ENCODE data around the gene FZD10.

Gene FZD10

GRCh38 chr12:130162267-130162666, at the start of gene FZD10:
Gene FZD10, plus strand, starts transcription at chr12:130162464. Its CDS starts 479 bp downstream, at chr12:130162943.
- H3K9ac ChIP-seq (ENCODE audit: low read length) = no peak within 1 kb of the TSS
- no peaks in the 10 kb centered on the region for H3K4me1 ChIP-seq (ENCODE audit: insufficient read depth, low read length, severe bottlenecking)
- H3K4me2 ChIP-seq (ENCODE audit: low read length) = no peak within 1 kb of the TSS
- no peaks in the 10 kb centered on the region for H3K36me3 ChIP-seq (ENCODE audit: insufficient read depth, low read length)
- H3K27me3 ChIP-seq (ENCODE audit: insufficient read depth, low read length) = no peaks in the 10 kb centered on the region
- H4K20me1 ChIP-seq (ENCODE audit: insufficient read depth, low read length) = no peaks in the 10 kb centered on the region
- H3F3A ChIP-seq (ENCODE audit: insufficient read depth, low read length) = no peaks in the 10 kb centered on the region
- H3K79me2 ChIP-seq (ENCODE audit: insufficient read depth, low read length) = no peaks in the 10 kb centered on the region
- TF ChIP-seq EZH2 (IDR thresholded peaks at IDR 0.05; ENCODE audit: borderline replicate concordance, low read length) = no peak
- no peak within 1 kb of the TSS for H3K4me3 ChIP-seq (ENCODE audit: low read depth, low read length, poor library complexity, severe bottlenecking)
- no peak within 1 kb of the TSS for H3K27ac ChIP-seq (ENCODE audit: low read depth, low read length, poor library complexity, severe bottlenecking)
- H2AFZ ChIP-seq (ENCODE audit: low read length) = no peak within 1 kb of the TSS
- H3K9me3 ChIP-seq (ENCODE audit: low read length) = no peaks in the 10 kb centered on the region
- H3K9me2 ChIP-seq (ENCODE audit: low read depth, low read length) = no peaks in the 10 kb centered on the region

GRCh38 chr12:130114952-130115351, 47.3 kb upstream of the FZD10 start:
- Histone ChIP-seq H3K9ac (ENCODE audit: low read length) (no peak overlapping the region), H3K79me2 (ENCODE audit: insufficient read depth, low read length) (no peaks in the 10 kb centered on the region), H3K9me3 (ENCODE audit: low read length) (no peaks in the 10 kb centered on the region), H4K20me1 (ENCODE audit: insufficient read depth, low read length) (no peaks in the 10 kb centered on the region), H3K27ac (ENCODE audit: low read depth, low read length, poor library complexity, severe bottlenecking) (no peak overlapping the region), H3K4me2 (ENCODE audit: low read length) (no peak overlapping the region), H3K9me2 (ENCODE audit: low read depth, low read length) (no peaks in the 10 kb centered on the region), H3F3A (ENCODE audit: insufficient read depth, low read length) (no peaks in the 10 kb centered on the region), H2AFZ (ENCODE audit: low read length) (no peak overlapping the region), H3K4me1 (ENCODE audit: insufficient read depth, low read length, severe bottlenecking) (no peaks in the 10 kb centered on the region), H3K4me3 (ENCODE audit: low read depth, low read length, poor library complexity, severe bottlenecking) (no peak overlapping the region), H3K27me3 (ENCODE audit: insufficient read depth, low read length) (0 out of 2 replicates have a peak, but pooled peaks cover 5% of the 10 kb centered on the region), H3K36me3 (ENCODE audit: insufficient read depth, low read length) (no peaks in the 10 kb centered on the region)
- no peak for TF ChIP-seq EZH2 (IDR thresholded peaks at IDR 0.05; ENCODE audit: borderline replicate concordance, low read length)
- TF ChIP-seq CTCF (IDR thresholded peaks at IDR 0.05; ENCODE audit: low read length) = no peak

GRCh38 chr12:130115646-130116045, 46.6 kb upstream of the FZD10 start:
- H3K4me1 ChIP-seq (ENCODE audit: insufficient read depth, low read length, severe bottlenecking) = no peaks in the 10 kb centered on the region
- H3K4me3 ChIP-seq (ENCODE audit: low read depth, low read length, poor library complexity, severe bottlenecking) = no peak overlapping the region
- H3F3A ChIP-seq (ENCODE audit: insufficient read depth, low read length) = no peaks in the 10 kb centered on the region
- no peak overlapping the region for H3K4me2 ChIP-seq (ENCODE audit: low read length)
- no peaks in the 10 kb centered on the region for H3K36me3 ChIP-seq (ENCODE audit: insufficient read depth, low read length)
- no peaks in the 10 kb centered on the region for H3K79me2 ChIP-seq (ENCODE audit: insufficient read depth, low read length)
- H2AFZ ChIP-seq (ENCODE audit: low read length) = no peak overlapping the region
- no peak for TF ChIP-seq EZH2 (IDR thresholded peaks at IDR 0.05; ENCODE audit: borderline replicate concordance, low read length)
- no peak for TF ChIP-seq CTCF (IDR thresholded peaks at IDR 0.05; ENCODE audit: low read length)
- no peak overlapping the region for H3K9ac ChIP-seq (ENCODE audit: low read length)
- H3K27me3 ChIP-seq (ENCODE audit: insufficient read depth, low read length) = 0 out of 2 replicates have a peak, but pooled peaks cover 5% of the 10 kb centered on the region
- H3K9me2 ChIP-seq (ENCODE audit: low read depth, low read length) = no peaks in the 10 kb centered on the region
- H3K27ac ChIP-seq (ENCODE audit: low read depth, low read length, poor library complexity, severe bottlenecking) = no peak overlapping the region
- no peaks in the 10 kb centered on the region for H4K20me1 ChIP-seq (ENCODE audit: insufficient read depth, low read length)
- no peaks in the 10 kb centered on the region for H3K9me3 ChIP-seq (ENCODE audit: low read length)

- 0 out of 2 replicates have a peak, but pooled peaks cover 5% of the 10 kb centered on the region for H3K27me3 ChIP-seq (ENCODE audit: insufficient read depth, low read length)
- no peak overlapping the region for H3K27ac ChIP-seq (ENCODE audit: low read depth, low read length, poor library complexity, severe bottlenecking)
- no peaks in the 10 kb centered on the region for H4K20me1 ChIP-seq (ENCODE audit: insufficient read depth, low read length)
- no peaks in the 10 kb centered on the region for H3F3A ChIP-seq (ENCODE audit: insufficient read depth, low read length)
- no peak overlapping the region for H3K9ac ChIP-seq (ENCODE audit: low read length)
- H3K36me3 ChIP-seq (ENCODE audit: insufficient read depth, low read length) = no peaks in the 10 kb centered on the region
- no peak overlapping the region for H3K4me3 ChIP-seq (ENCODE audit: low read depth, low read length, poor library complexity, severe bottlenecking)
- H3K4me1 ChIP-seq (ENCODE audit: insufficient read depth, low read length, severe bottlenecking) = no peaks in the 10 kb centered on the region
- H3K79me2 ChIP-seq (ENCODE audit: insufficient read depth, low read length) = no peaks in the 10 kb centered on the region
- no peak overlapping the region for H2AFZ ChIP-seq (ENCODE audit: low read length)
- no peak for TF ChIP-seq EZH2 (IDR thresholded peaks at IDR 0.05; ENCODE audit: borderline replicate concordance, low read length)
- no peak for TF ChIP-seq CTCF (IDR thresholded peaks at IDR 0.05; ENCODE audit: low read length)
- no peaks in the 10 kb centered on the region for H3K9me2 ChIP-seq (ENCODE audit: low read depth, low read length)
- no peaks in the 10 kb centered on the region for H3K9me3 ChIP-seq (ENCODE audit: low read length)
- no peak overlapping the region for H3K4me2 ChIP-seq (ENCODE audit: low read length)
These were observed 45.5 kb upstream of the FZD10 start for GRCh38 chr12:130116791-130117190.

Measured in OCI-LY1 (cell line).